Activated CD8-positive, alpha-beta memory T cell treated with anti-CD3 and anti-CD28 coated beads, Interleukin-2, amount 10 ng/mL, durations not matched to agents 7 days and 5 days (primary cell): Measurements from ENCODE around the gene TUBA1C. TPM values are rescaled to one million over a fixed set of nuclear protein-coding genes. Genes with fewer than 3 reads are reported as not detected.
"Not testable (repeated sequence)": the region's sequence is repeated elsewhere in the genome, so short reads cannot be mapped to it uniquely, and the experiment has no call there.

Experiments
- ATAC-seq: fragments of 150-1000 bp; cut with Tn5 transposase; one replicate; pipeline ENCODE4 v1.10.0; 2021; ENCODE audit warnings: moderate library complexity
- CTCF ChIA-PET: fragments of 350-600 bp; sonication (Branson Sonifier 250); formaldehyde crosslinking; loops from one replicate; lab custom pipeline; 2021; ENCODE audit warnings: antibody characterized with exemption; lab: Charles Lee
- DNase-seq: peaks from one replicate; pipeline ENCODE4 v3.0.0-alpha.2; 2020
- H3K27ac Mint-ChIP-seq: one replicate; pipeline ENCODE4 v1.8.0; 2021; ENCODE audit warnings: mild to moderate bottlenecking, mixed read lengths
- H3K27me3 Mint-ChIP-seq: one replicate; pipeline ENCODE4 v1.8.0; 2021; ENCODE audit warnings: mixed read lengths
- H3K36me3 Mint-ChIP-seq: one replicate; pipeline ENCODE4 v1.8.0; 2021; ENCODE audit warnings: mild to moderate bottlenecking, mixed read lengths
- H3K4me1 Mint-ChIP-seq: one replicate; pipeline ENCODE4 v1.8.0; 2021; ENCODE audit warnings: mixed read lengths
- H3K4me3 Mint-ChIP-seq: one replicate; pipeline ENCODE4 v1.8.0; 2021; ENCODE audit warnings: mild to moderate bottlenecking, moderate library complexity, mixed read lengths
- H3K9me3 Mint-ChIP-seq: one replicate; pipeline ENCODE4 v1.8.0; 2022; ENCODE audit warnings: low read depth, mixed read lengths
- total RNA-seq, 2 experiments: library from RNA; stranded (reverse); gene quantifications; one replicate each; pipeline ENCODE4 v1.2.3, GENCODE V29; 2021

TUBA1C gene
- total RNA-seq, 2 experiments from 2014 or later, result 264 to 266 TPM

DNA sequence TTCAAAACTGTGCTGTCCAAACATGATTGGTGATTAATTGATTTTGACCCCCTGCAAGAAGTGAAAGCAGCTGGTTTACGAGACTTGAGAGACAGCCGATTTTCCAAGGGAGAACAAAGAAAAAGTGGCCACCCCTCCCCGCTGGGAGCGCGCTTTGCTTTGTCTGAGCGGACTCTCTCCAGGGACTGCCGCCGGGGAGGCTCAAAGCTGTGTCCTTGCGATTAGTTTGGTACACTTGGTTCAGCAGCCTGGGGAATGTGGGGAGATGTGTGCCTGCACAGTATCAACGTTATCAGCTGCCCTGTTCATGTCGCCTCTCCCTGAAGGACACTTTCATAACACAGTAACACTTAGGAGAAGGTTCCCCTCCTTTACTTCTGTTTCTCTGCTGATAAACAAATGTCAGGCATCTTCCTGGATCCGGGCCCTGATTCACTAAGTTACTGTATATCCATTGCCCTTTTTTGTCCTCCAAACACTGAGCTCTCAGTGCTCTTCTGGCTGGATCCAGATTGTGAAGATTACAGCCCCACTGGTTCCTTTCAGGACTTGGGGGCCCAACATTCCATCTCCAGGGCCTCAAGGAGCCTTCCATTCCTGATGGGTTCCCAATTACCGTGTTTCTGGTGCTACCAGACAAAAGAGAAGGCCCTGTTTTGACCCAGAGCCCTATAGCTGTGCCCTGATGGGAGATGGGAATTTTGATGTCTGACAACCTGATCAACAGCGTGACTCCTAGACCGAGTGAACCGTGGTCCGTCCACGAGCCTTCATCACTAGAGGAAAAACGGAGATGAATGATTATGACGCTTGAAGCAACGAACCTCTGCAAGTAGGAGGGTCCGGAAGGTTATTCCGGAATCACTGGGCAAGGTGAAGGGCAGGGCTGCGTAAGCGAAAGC is 31.7 kb upstream of the TUBA1C start:
- Mint-ChIP-seq H3K9me3 (no peaks in the 10 kb centered on the region), H3K27ac (no peak overlapping the region), H3K4me3 (no peak overlapping the region), H3K27me3 (peaks cover 6% of the 10 kb centered on the region), H3K4me1 (peaks cover 22% of the 10 kb centered on the region), H3K36me3 (no peaks in the 10 kb centered on the region)
- ATAC-seq (no peak), DNase-seq (no peak)
- CTCF ChIA-PET, result interaction anchor here (0.5 to 4.4 kb wide), 15 partner anchors 8 to 226 kb away, joined by 3 to 28 read pairs (median 3); partner anchors contain the start of genes TUBA1A and TUBA1B

GRCh38 chr12:49233842-49234526 is 30.9 kb upstream of the TUBA1C start:
- Mint-ChIP-seq H3K4me3 (no peak overlapping the region), H3K27ac (no peak overlapping the region), H3K36me3 (no peaks in the 10 kb centered on the region), H3K27me3 (peaks cover 6% of the 10 kb centered on the region), H3K9me3 (no peaks in the 10 kb centered on the region), H3K4me1 (peaks cover 22% of the 10 kb centered on the region)
- no peak for ATAC-seq
- peak; percentile 43 for DNase-seq
- CTCF ChIA-PET, result interaction anchor here (0.5 to 4.4 kb wide), 16 partner anchors 9 to 225 kb away, joined by 3 to 36 read pairs (median 4); partner anchors contain the start of genes TUBA1A and TUBA1B

- H3K27me3 Mint-ChIP-seq, result peaks cover 5% of the 10 kb centered on the region
- CTCF ChIA-PET, result interaction anchor here (0.6 to 3.6 kb wide), 6 partner anchors 48 to 173 kb away, joined by 3 to 28 read pairs (median 12); partner anchors contain the start of genes TUBA1A and TUBA1B
- H3K4me3 Mint-ChIP-seq, result no peak overlapping the region
- no peak overlapping the region for H3K27ac Mint-ChIP-seq
- peaks cover 22% of the 10 kb centered on the region for H3K4me1 Mint-ChIP-seq
- DNase-seq (no peak), ATAC-seq (no peak)
- no peaks in the 10 kb centered on the region for H3K9me3 Mint-ChIP-seq
- no peaks in the 10 kb centered on the region for H3K36me3 Mint-ChIP-seq
Measured at GRCh38 chr12:49236423-49236822, 28.5 kb upstream of the TUBA1C start.

DNA sequence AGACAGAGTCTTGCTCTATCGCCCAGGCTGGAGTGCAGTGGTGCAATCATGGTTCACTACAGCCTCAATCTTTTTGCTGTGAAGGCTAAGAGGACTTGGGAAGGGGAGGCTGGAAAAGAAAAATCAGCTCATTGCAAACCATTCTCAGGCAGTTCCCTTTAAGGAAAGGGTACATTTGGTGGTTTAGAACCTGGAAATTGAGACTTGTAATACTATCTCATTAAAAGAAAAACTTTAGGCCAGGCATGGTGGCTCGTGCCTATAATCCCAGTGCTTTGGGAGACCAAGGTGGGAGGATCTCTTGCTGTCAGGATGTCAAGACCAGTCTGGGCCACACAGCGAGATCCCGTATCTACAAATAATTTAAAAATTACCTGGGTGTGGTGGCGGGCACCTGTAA is 21.3 kb upstream of the TUBA1C start:
- DNase-seq (no peak), ATAC-seq (no peak)
- Mint-ChIP-seq H3K27me3 (peaks cover 7% of the 10 kb centered on the region), H3K4me1 (no peaks in the 10 kb centered on the region), H3K4me3 (no peak overlapping the region), H3K9me3 (no peaks in the 10 kb centered on the region), H3K36me3 (no peaks in the 10 kb centered on the region), H3K27ac (no peak overlapping the region)
- CTCF ChIA-PET, result interaction anchor here (0.9 to 1.5 kb wide), 5 partner anchors 8 to 255 kb away, joined by 3 to 5 read pairs (median 3); no protein-coding TSS in a partner anchor

DNA sequence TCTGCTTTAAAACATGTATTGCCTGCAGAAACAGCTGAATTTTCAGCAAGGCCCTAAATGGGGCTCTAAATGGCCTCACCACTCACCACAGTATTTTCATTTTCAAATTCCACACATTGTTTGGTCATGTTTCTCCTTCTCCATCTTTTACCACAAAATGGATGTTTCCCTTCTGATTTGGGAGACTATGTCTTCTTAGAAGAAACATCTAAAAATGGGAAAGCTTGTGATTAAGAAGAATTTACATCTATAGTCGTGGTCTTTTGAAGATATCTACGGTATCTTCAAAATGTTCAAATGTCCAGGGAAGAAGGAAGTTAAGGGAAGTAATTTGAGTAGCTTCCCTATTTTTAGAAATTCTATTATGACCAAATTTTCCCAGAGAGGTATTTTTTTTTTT is 20.7 kb upstream of the TUBA1C start:
- CTCF ChIA-PET, result interaction anchor here (1.2 to 1.4 kb wide), 2 partner anchors 9 to 146 kb away, joined by 4 to 5 read pairs; no protein-coding TSS in a partner anchor
- ATAC-seq (no peak), DNase-seq (no peak)
- Mint-ChIP-seq H3K27ac (no peak overlapping the region), H3K27me3 (peaks cover 7% of the 10 kb centered on the region), H3K4me3 (no peak overlapping the region), H3K36me3 (no peaks in the 10 kb centered on the region), H3K4me1 (no peaks in the 10 kb centered on the region), H3K9me3 (no peaks in the 10 kb centered on the region)

DNA sequence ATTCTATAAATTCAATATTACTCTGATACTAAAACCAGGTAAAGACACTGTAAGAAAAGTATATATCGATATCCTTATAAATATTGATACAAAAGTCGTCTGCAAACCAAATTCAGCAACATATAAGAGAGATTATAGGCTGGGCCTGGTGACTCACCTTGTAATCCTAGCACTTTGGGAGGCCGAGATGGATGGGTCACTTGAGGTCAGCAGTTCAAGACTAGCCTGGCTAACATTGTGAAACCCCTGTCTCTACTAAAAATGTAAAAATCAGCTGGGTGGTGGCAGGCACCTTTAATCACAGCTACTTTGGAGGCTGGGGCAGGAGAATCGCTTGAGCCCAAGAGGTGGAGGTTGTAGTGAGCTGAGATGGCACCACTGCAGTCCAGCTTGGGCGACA is 13.5 kb upstream of the TUBA1C start:
- peaks cover 3% of the 10 kb centered on the region for H3K4me1 Mint-ChIP-seq
- H3K27ac Mint-ChIP-seq, result no peak overlapping the region
- no peak overlapping the region for H3K4me3 Mint-ChIP-seq
- DNase-seq (no peak), ATAC-seq (no peak)
- H3K9me3 Mint-ChIP-seq, result no peaks in the 10 kb centered on the region
- no peaks in the 10 kb centered on the region for H3K27me3 Mint-ChIP-seq
- H3K36me3 Mint-ChIP-seq, result no peaks in the 10 kb centered on the region
- CTCF ChIA-PET, result interaction anchor here (0.7 kb wide), 1 partner anchor 166 kb away, joined by 3 read pairs; no protein-coding TSS in a partner anchor

DNA sequence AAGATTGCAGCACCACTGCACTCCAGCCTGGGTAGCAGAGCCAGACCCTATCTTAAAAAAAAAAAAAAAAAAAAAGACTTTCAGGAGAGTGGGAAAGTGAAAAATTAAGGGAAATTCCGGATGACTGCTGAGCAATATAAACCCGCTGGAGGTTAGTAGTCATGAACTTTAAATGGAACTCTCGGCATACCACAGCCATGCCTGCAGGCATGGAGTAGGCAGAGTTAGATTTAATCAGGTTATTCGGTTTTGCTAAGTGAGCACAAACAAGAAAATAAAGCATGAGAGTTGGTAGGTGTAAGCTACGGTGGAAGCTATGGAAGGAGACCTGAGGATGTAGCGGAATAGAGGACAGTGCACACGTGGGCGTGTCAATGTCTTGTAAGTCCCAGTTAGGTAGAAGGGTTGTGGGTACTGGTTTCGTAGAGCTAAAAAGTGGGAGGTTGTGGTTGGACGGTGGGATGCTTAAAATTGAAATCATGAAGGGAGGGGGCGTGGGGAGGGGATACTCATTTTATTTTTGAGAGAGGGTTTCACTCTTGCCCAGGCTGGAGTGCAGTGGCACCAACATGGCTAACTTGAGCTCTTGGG is 11.8 kb upstream of the TUBA1C start:
- Mint-ChIP-seq H3K27ac (no peak overlapping the region), H3K9me3 (no peaks in the 10 kb centered on the region), H3K4me3 (no peak overlapping the region), H3K36me3 (no peaks in the 10 kb centered on the region), H3K27me3 (no peaks in the 10 kb centered on the region), H3K4me1 (peaks cover 5% of the 10 kb centered on the region)
- no peak for ATAC-seq
- DNase-seq, result no peak
- CTCF ChIA-PET, result interaction anchor here (1.1 kb wide), 1 partner anchor 122 kb away, joined by 4 read pairs; the partner anchor contains the start of gene TUBA1B

DNA sequence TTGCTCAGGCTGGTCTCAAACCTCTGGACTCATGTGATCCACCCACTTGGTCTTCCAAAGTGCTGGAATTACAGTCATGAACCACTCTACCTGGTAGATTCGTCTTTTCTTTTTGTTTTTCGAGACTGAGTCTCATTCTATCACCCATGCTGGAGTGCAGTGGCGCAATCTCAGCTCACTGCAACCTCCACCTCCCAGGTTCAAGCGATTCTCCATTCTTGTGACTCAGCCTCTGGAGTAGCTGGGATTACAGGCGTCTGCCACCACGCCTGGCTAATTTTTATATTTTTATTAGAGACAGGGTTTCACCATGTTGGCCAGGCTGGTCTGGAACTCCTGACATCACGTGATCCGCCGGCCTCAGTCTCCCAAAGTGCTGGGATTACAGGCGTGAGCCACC is 9.4 kb upstream of the TUBA1C start:
- H3K4me3 Mint-ChIP-seq, H3K27me3 Mint-ChIP-seq, DNase-seq, H3K36me3 Mint-ChIP-seq, H3K9me3 Mint-ChIP-seq, ATAC-seq, H3K4me1 Mint-ChIP-seq, CTCF ChIA-PET, H3K27ac Mint-ChIP-seq: not testable (repeated sequence)

DNA sequence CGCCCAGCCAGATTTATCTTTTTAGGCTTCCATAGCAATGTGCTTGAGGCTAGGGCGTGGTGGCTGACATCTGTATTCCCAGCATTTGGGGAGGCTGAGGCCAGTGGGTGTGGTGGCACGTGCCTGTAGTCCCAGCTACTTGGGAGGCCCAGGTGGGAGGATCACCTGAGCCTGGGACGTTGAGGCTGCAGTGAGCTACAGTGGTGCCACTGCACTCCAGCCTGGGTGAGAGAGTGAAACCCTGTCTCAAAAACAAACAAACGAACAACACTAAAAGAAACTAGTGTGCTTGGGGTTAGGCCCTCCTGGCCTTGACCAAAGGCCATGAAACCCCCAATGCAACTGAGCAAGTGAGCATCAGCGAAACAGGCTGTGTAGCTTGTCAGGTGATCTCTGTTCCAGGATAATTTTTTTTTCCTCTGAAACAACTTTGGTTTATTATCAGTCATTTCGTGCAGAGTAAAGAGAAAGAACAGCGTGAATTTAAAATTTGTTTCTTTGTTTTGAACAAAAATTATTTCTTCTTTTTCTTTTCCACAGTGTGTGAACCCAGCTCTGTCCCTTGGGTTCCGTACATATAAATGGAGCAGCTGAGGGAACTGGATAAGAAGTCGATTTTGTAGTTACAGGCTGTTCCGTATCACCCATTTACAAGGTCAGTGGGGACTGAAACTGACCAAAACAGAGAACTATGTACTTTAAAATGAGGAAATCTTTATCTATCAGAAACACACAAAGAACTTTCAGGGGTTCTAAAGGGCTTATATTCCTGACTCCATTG is 8.8 kb upstream of the TUBA1C start:
- Mint-ChIP-seq H3K9me3 (no peaks in the 10 kb centered on the region), H3K36me3 (no peaks in the 10 kb centered on the region), H3K4me3 (no peak overlapping the region), H3K27ac (no peak overlapping the region), H3K27me3 (no peaks in the 10 kb centered on the region), H3K4me1 (peaks cover 5% of the 10 kb centered on the region)
- CTCF ChIA-PET, result interaction anchor here (0.7 kb wide), 1 partner anchor 432 kb away, joined by 3 read pairs; no protein-coding TSS in a partner anchor
- no peak for ATAC-seq
- no peak for DNase-seq

GRCh38 chr12:49257508-49258184 is 7.2 kb upstream of the TUBA1C start:
- not testable (repeated sequence) for H3K9me3 Mint-ChIP-seq

GRCh38 chr12:49259452-49259851 is 5.4 kb upstream of the TUBA1C start:
- CTCF ChIA-PET, result interaction anchor here (1.5 kb wide), 1 partner anchor 88 kb away, joined by 3 read pairs; no protein-coding TSS in a partner anchor
- Mint-ChIP-seq H3K36me3 (peaks cover 2% of the 10 kb centered on the region), H3K4me1 (peaks cover 16% of the 10 kb centered on the region), H3K27ac (no peak overlapping the region), H3K9me3 (no peaks in the 10 kb centered on the region), H3K27me3 (no peaks in the 10 kb centered on the region), H3K4me3 (no peak overlapping the region)
- ATAC-seq (no peak), DNase-seq (no peak)

More at GRCh38 chr12:49257508-49258184, 7.2 kb upstream of the TUBA1C start:
- H3K36me3 Mint-ChIP-seq, DNase-seq, H3K27ac Mint-ChIP-seq, H3K4me1 Mint-ChIP-seq, H3K27me3 Mint-ChIP-seq, H3K4me3 Mint-ChIP-seq, ATAC-seq: not testable (repeated sequence)
- CTCF ChIA-PET, result interaction anchor here (0.6 kb wide), 1 partner anchor 110 kb away, joined by 4 read pairs; no protein-coding TSS in a partner anchor

DNA sequence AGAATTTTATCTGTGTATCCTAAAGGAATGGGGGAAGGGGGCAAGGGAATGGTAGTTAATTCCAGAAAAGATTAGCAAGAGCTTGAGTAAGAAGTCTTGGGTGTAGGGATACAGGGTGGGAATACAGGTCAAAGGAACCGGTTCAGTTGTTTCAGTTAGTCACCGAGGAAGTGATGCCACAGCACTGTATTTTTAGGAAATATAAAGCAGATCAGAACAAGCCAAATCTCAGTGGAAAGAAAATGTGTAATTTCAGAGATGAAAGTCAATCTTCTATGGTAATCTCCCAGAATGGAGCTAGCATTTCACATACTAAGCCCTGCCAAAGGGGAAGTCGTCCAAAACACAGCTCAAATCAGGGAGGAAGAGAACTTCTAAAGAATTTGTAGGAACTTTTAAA is 4.7 kb upstream of the TUBA1C start:
- no peaks in the 10 kb centered on the region for H3K9me3 Mint-ChIP-seq
- H3K27ac Mint-ChIP-seq, result no peak overlapping the region
- ATAC-seq (no peak), DNase-seq (no peak)
- peaks cover 16% of the 10 kb centered on the region for H3K4me1 Mint-ChIP-seq
- CTCF ChIA-PET, result interaction anchor here (1.5 to 1.8 kb wide), 2 partner anchors 87 to 190 kb away, joined by 3 to 4 read pairs; partner anchors contain the start of gene RHEBL1
- no peaks in the 10 kb centered on the region for H3K27me3 Mint-ChIP-seq
- peaks cover 2% of the 10 kb centered on the region for H3K36me3 Mint-ChIP-seq
- H3K4me3 Mint-ChIP-seq, result no peak overlapping the region
